PC-3 (cell line): ENCODE results near the gene TAF1B. TPM values are rescaled to one million over a fixed set of nuclear protein-coding genes. Genes with fewer than 3 reads are reported as not detected.

ENCODE experiments used
- ATAC-seq: fragments of 200-7000 bp; cut with Tn5 transposase; 2 replicates; pipeline ENCODE4 v1.9.1; 2020; ENCODE audit warnings: mild to moderate bottlenecking, moderate library complexity
- BruUV-seq: library from RNA; stranded (reverse); fragments of 400-500 nt; replicated peaks from 2 replicates; lab custom pipeline; 2021; lab: Mats Ljungman, UMichigan
- CTCF ChIA-PET: fragments of 300-600 bp; sonication (Branson Sonifier 250); formaldehyde crosslinking; loops from one replicate; lab custom pipeline; 2022; ENCODE audit warnings: antibody characterized with exemption; lab: Charles Lee
- POLR2A ChIA-PET: fragments of 300-600 bp; sonication (Branson Sonifier 250); formaldehyde crosslinking; loops from one replicate; lab custom pipeline; 2022; ENCODE audit warnings: antibody characterized with exemption; ENCODE audit not compliant: unreplicated experiment; lab: Charles Lee
- DNase-seq: peaks from one replicate; pipeline ENCODE4 v3.0.0-alpha.2; 2015
- H2AFZ ChIP-seq: fragments of 300-600 bp; sonication (generic); 2 replicates; pipeline ENCODE4 v1.6.0; 2016; ENCODE audit warnings: antibody characterized with exemption, low read length
- H3F3A ChIP-seq: fragments of 300-600 bp; sonication (generic); one replicate; pipeline ENCODE4 v1.6.0; 2017; ENCODE audit warnings: antibody characterized with exemption, low read length, control low read depth, mild to moderate bottlenecking; ENCODE audit not compliant: unreplicated experiment
- H3K27ac ChIP-seq: fragments of 300-600 bp; sonication (generic); 2 replicates; pipeline ENCODE4 v1.5.1; 2016; ENCODE audit warnings: mild to moderate bottlenecking, low read length
- H3K27me3 ChIP-seq: fragments of 300-600 bp; sonication (generic); 2 replicates; pipeline ENCODE4 v1.6.1; 2016; ENCODE audit warnings: low read length, mixed read lengths
- H3K36me3 ChIP-seq: fragments of 300-600 bp; sonication (generic); 2 replicates; pipeline ENCODE4 v1.6.1; 2016; ENCODE audit warnings: low read depth, mixed run types, low read length, mixed read lengths
- H3K4me1 ChIP-seq: fragments of 300-600 bp; sonication (generic); 2 replicates; pipeline ENCODE4 v1.5.1; 2016; ENCODE audit warnings: low read length; ENCODE audit not compliant: insufficient read depth
- H3K4me2 ChIP-seq: fragments of 300-600 bp; sonication (generic); 2 replicates; pipeline ENCODE4 v1.6.0; 2016; ENCODE audit warnings: low read length
- H3K4me3 ChIP-seq: fragments of 300-600 bp; sonication (generic); 2 replicates; pipeline ENCODE4 v1.5.1; 2016; ENCODE audit warnings: mild to moderate bottlenecking, low read length, mixed read lengths
- H3K79me2 ChIP-seq: fragments of 300-600 bp; sonication (generic); 2 replicates; pipeline ENCODE4 v1.6.1; 2017; ENCODE audit warnings: low read length, mixed read lengths
- H3K9ac ChIP-seq: fragments of 300-600 bp; sonication (generic); 2 replicates; pipeline ENCODE4 v1.6.0; 2016; ENCODE audit warnings: mild to moderate bottlenecking, low read length
- H3K9me2 ChIP-seq: fragments of 300-600 bp; sonication (generic); replicated peaks from 2 replicates; pipeline ENCODE4 v1.6.1; 2016; ENCODE audit warnings: mixed run types, low read length, mixed read lengths
- H3K9me3 ChIP-seq: fragments of 300-600 bp; sonication (generic); 2 replicates; pipeline ENCODE4 v1.6.1; 2016; ENCODE audit warnings: low read length, mixed read lengths
- H4K20me1 ChIP-seq: fragments of 300-600 bp; sonication (generic); 2 replicates; pipeline ENCODE4 v1.6.1; 2016; ENCODE audit warnings: low read length, mixed read lengths
- CTCF ChIP-seq: fragments of 300-600 bp; sonication (generic); conservative IDR thresholded peaks from 2 replicates; pipeline ENCODE4 v1.5.1; 2017; ENCODE audit warnings: antibody characterized with exemption, low read depth, mild to moderate bottlenecking, low read length
- EZH2 ChIP-seq: fragments of 300-600 bp; sonication (generic); IDR thresholded peaks from one replicate; pipeline ENCODE4 v1.6.1; 2017; ENCODE audit warnings: antibody characterized with exemption, mild to moderate bottlenecking, low read length; ENCODE audit not compliant: unreplicated experiment
- EZH2phosphoT487 ChIP-seq: fragments of 300-600 bp; sonication (generic); IDR thresholded peaks from 2 replicates; pipeline ENCODE4 v1.6.1; 2018; ENCODE audit warnings: mild to moderate bottlenecking, antibody characterized with exemption, low read length, borderline replicate concordance
- intact Hi-C: fragments of 100-400 bp; cut with micrococcal nuclease; formaldehyde crosslinking; loops from 2 replicates; pipeline ENCODE4 v1.9.0; 2023
- total RNA-seq: library from RNA; depleted of rRNA; stranded (reverse); fragments of >200 nt; gene quantifications from 2 replicates; pipeline ENCODE4 v1.2.3, GENCODE V29; 2014

The TAF1B gene
- total RNA-seq, 1 experiment from 2014 or later: 39.5 TPM

- ATAC-seq (peak; percentile 31), DNase-seq (peak; percentile 31)
- Histone ChIP-seq H3F3A (no peaks in the 10 kb centered on the region), H2AFZ (peak overlapping the region; percentile 89), H3K4me3 (peak overlapping the region; percentile 76), H3K9ac (peak overlapping the region; percentile 52; the same call in 1 of the 2 replicates), H3K27me3 (no peaks in the 10 kb centered on the region), H3K27ac (no peak overlapping the region), H3K9me2 (no peaks in the 10 kb centered on the region), H3K4me1 (peaks cover 25% of the 10 kb centered on the region), H3K79me2 (peaks cover 34% of the 10 kb centered on the region), H4K20me1 (no peaks in the 10 kb centered on the region), H3K4me2 (peak overlapping the region; percentile 87), H3K36me3 (0 out of 2 replicates have a peak, but pooled peaks cover 2% of the 10 kb centered on the region), H3K9me3 (no peaks in the 10 kb centered on the region)
- ChIA-PET POLR2A (interaction anchor here (0.6 kb wide), 1 partner anchor 118 kb away, joined by 6 read pairs; no protein-coding TSS in a partner anchor), CTCF (no interaction called here)
- intact Hi-C loops: loop anchor here (5.0 to 10.0 kb wide), 3 partner anchors 53 to 148 kb away; partner anchors contain the start of gene TAF1B
- no TSS peak for BruUV-seq
- TF ChIP-seq EZH2phosphoT487 (no peak), EZH2 (no peak), CTCF (0 out of 2 replicates have a peak, but pooled peaks have one; percentile 18)
Observed at GRCh38 chr2:9950521-9951271, 107.4 kb downstream of the TAF1B start.

GRCh38 chr2:9951272-9951521 lies 107.9 kb downstream of the TAF1B start:
- H3K9me3 ChIP-seq: no peaks in the 10 kb centered on the region
- no TSS peak for BruUV-seq
- peak overlapping the region; percentile 76 for H3K4me3 ChIP-seq
- ATAC-seq: peak; percentile 70; the same call in 1 of the 2 replicates
- H3K9ac ChIP-seq: peak overlapping the region; percentile 52; the same call in 1 of the 2 replicates
- no peak for DNase-seq
- peak overlapping the region; percentile 87 for H3K4me2 ChIP-seq
- intact Hi-C loops: loop anchor here (5.0 to 10.0 kb wide), 3 partner anchors 54 to 149 kb away; partner anchors contain the start of gene TAF1B
- H2AFZ ChIP-seq: peak overlapping the region; percentile 89; the same call in 1 of the 2 replicates
- CTCF ChIA-PET: no interaction called here
- peaks cover 29% of the 10 kb centered on the region for H3K4me1 ChIP-seq
- H4K20me1 ChIP-seq: no peaks in the 10 kb centered on the region
- TF ChIP-seq EZH2phosphoT487 (no peak), CTCF (no peak), EZH2 (no peak)
- no peaks in the 10 kb centered on the region for H3K27me3 ChIP-seq
- 0 out of 2 replicates have a peak, but pooled peaks cover 2% of the 10 kb centered on the region for H3K36me3 ChIP-seq
- H3K9me2 ChIP-seq: no peaks in the 10 kb centered on the region
- no peak overlapping the region for H3K27ac ChIP-seq
- H3K79me2 ChIP-seq: peaks cover 37% of the 10 kb centered on the region
- H3F3A ChIP-seq: no peaks in the 10 kb centered on the region
- POLR2A ChIA-PET: no interaction called here
